ENCODE data around the gene PALMD. TPM values are rescaled to one million over a fixed set of nuclear protein-coding genes. Genes with fewer than 3 reads are reported as not detected.

Gene PALMD
- total RNA-seq, 1 donor from 2014 or later = 5.9 TPM

DNA sequence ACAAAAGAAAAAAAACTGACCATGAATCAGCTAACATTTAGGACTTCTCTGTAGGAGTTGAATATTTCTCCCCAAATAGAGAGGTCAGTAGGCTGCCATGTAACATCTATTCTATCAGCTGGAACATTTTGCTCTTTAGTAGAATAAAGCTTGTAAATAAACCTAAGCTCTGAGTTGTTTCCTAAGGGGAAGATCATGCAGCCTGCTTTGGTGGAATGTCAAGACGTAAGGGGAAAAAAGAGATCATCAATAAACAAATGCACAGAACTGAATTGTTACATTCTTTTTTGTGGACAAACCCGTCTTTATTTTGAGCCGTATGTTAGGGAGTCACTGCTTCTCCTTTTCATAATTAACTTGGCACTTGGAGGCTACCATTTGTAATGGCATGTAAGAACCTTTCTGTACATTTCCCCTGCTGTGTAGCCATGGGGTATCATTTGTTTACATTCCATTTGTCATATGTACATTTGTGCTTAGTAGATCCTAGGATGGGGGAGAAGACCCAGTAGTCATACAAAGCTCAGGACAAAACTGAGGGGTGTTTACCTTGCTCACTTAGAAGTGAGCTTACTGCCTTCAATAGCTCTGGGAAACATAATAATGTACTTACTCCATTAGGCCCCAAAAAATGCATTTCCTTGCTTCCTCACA, 10.8 kb upstream of the PALMD start:
- no peak for DNase-seq (ENCODE audit: low spot score)

DNA sequence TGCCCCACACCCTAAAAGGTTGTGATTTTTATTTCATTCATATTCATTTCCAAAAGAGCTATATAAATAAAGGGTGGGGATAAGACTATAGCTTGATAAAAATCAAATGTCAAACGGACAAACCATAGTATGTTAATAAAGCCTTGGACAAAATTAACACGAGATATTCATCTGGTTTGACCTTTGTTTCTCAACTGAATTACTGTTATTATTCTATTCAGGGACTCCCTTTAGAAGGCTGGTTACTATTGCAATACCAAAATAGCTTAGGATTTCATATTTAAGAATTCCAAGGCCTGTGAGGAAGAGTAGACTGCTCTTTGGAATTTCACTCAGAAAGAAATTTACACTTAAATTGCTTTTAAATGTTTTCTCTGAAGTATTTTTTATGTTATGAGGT, 10.2 kb upstream of the PALMD start:
- DNase-seq (ENCODE audit: low spot score) = no peak

DNA sequence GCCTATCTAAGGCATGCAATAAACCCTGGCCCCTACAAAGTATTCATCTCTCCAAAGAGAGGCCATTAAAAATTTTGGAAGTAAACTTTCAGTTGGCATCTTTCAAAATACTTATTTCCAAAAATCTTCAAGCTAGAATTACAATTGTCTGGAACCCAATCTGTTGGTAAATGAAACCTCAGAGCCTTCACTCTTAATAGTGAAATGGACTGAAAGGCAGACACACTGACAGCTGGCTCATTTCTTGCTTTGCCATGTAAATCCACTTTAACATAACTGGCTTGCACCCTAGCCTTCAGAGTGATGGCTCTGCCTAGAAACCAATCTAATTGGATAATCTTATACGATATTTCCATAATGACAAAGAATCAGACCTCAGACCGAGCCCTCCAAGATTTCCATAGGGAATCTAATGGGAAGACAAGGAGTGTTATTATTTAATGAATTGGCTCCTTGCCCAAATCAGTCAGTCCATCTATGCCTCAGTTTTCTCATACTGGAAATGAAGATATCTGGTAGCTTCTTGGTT, 9.2 kb upstream of the PALMD start:
- DNase-seq (ENCODE audit: low spot score) = no peak

DNA sequence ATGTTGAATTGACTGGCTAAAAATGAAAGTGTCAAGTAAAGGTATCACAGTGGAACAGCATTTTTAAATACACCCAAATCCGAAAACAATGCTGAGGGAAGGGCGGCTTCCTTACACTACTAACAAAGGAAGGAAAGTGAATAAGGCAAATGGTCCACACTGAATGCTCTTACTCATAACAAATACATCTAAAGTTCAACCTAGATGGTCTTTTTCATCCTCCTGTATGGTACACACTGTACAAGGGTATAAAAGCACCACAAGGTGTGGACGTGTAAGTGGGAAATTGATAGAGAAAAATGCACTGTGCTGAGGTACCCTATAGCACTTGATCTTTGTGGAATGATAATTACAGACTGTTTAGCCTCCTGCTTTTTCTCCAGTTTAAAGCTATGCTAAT, 7.1 kb upstream of the PALMD start:
- no peak for DNase-seq (ENCODE audit: low spot score)

DNA sequence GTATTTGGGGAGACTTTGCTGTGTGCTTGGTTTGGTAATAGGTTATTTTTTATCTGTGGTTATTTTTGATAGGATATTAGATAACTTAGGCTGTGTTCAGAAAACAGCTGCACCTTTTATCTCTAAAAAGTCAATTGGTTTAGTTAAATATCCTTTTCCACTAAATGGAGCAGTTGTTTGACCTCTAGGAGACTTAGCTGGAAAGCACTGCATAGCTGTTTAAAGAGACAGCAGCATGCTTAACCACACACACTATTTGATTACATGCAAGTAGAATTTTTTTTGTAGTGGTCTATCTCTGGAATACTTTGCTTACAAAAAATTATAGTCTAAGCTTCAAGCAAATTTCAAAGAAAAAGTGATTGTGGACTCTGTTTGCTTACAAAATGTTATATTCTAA, 6.5 kb upstream of the PALMD start:
- DNase-seq (ENCODE audit: low spot score) = no peak

DNA sequence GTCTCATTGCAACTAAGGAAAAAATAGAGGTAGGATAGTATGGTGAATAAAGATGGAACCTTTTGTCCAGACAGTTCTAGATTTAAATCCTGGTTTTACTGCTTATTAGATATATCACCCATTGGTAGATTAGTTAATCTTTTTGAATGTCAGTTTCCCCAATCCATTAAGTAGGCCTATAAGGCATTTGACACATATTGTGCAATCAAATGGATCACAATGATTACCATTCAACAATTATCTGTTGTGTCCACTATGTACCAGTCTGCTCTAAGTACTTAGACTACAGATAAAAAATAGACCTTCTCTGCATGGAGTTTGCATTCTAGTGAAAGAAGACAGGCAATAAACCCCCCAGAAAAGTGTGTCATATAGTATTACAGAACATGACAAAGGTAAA, 6.0 kb upstream of the PALMD start:
- DNase-seq (ENCODE audit: low spot score) = no peak

DNA sequence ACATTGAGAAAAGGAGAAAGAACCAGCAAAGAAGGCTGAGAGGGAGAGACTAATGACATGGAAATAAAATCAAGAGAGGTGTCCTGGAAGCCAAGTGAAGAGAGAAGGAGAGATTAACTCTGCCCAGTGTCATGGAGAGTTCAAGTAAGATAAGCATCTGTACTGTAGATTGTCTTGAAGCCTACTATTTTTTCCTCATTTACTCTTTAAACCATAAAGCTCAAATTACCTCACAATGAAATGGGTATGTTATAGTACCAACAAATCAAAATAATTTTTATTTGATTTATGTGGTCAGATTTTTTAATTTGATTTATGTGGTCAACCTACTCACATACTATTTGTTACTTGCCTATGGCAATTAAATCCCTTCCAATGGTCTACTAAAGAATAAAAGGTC, 5.2 kb upstream of the PALMD start:
- DNase-seq (ENCODE audit: low spot score) = no peak

DNA sequence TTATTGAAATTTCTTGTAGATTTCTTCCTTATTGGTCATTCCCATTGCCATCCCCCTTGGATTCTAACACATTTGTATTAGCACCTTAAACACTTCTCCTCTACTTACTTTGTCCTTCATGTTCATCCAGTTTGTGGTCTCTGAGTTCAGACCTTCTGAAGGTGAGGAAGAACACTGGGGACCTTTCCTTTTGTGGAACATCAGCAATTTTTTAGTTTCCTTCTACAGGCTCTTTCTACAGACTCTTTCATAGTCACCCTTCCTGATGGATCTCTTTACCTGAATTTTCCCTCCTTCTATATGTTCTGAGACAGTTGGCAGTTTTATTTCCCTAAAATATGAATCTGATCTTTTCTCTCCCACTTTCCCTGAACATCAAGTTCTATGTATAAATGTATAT, 4.4 kb upstream of the PALMD start:
- no peak for DNase-seq (ENCODE audit: low spot score)

DNA sequence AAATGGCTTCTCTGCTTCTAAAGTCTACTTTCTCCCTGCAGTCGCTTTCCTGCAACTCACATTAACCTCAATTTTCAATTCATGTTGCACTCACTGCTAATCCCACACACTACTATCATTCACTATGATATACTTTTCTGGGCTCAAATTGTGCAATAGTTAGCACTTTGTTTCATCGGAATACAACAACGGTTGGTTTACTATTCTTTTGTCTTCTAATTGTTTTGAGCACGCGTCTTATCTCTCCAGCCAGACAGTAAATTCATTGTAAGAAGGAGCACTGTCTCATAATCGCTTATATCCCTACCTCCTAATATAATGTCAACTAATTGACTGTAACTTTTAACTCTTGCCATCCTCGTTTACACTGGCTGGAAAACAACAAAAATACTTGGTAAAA, 3.9 kb upstream of the PALMD start:
- DNase-seq (ENCODE audit: low spot score) = no peak

DNA sequence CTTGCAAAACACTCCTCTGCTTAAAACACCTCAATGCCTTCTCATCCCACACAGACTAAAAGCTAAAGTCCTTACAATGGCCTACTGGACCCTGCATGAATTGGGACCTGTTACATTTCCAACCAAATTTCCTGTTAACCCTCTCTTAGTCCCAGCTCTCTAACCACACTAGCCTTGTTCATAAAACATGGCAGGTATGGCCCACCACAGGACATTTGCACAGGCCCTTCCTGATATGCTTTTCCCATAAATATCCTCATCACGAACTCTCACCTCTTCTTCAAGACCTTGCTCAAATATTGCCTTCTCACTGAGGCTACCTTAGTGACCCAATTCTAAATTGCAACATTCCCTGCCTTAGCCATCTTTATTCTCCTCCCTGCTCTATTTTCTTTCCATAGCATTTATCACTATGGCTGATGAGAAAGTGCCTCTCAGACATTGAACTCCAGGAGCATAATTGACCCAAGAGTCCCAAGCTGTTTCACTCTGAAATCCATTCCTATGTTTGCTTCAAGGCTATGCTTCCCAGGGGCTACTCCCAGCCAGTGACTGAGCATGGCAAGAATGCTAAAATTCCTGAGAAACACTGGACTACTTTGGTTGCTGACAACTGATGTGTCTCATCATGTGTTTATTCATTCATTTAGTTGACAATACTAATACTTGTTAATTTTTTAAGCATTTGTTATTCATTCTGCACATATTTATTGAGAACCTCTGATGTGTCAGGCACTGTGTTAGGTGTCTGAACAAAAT, 2.7 kb upstream of the PALMD start:
- no peak for DNase-seq (ENCODE audit: low spot score)

DNA sequence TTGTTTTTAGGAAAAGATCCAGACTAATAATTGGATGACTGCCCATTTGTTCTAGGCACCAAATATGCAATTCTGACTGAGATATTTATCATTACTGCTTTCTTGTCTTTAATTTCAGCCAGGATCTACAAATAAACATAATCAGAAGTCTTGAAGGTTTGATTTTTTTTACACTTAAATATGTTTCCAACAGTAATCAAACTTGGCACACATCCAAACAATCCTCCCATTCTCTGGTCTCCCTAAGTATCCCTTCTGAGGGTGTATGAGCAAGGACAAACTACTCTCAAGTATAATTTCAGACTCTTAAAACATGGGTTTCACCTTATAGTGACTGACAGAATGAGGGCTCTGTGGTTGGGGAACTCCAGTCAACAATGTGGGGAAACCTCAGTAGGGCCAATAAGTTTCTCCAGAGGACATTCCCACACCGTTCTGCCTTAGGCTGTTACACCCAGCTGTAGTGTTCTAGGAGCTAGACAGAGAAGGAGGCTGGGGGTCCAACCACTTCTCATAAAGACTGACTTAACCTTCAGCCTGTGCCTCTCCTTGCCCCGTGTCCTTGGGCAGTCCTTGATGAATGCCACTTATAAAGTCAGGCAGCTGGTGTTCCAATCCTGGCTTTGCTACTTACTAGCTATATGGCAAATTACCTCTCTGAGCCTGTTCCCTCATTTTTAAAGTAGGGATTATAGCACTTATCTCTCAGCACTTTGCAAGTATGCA, 1.5 kb upstream of the PALMD start:
- no peak for DNase-seq (ENCODE audit: low spot score)

DNA sequence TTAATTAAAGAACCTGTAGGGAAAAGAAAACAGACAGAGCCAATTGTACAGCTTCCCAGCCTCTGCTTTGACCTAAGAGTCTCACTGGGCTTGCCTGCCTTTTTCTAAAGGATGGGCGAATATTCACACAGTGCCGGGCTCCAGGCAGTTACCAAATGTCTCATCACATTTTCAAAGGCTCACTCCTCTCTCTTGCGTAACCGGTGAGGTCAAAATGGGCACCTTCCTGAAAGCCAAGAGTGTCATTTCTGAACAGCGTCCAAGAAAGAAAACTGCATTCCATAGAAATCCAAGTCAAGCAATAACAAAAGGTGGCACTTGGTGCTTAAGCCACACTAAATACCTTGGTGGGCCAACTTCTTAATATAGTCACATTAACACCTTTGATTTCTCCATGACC, 710 bp upstream of the PALMD start:
- peak; percentile 61 for DNase-seq (ENCODE audit: low spot score)

DNA sequence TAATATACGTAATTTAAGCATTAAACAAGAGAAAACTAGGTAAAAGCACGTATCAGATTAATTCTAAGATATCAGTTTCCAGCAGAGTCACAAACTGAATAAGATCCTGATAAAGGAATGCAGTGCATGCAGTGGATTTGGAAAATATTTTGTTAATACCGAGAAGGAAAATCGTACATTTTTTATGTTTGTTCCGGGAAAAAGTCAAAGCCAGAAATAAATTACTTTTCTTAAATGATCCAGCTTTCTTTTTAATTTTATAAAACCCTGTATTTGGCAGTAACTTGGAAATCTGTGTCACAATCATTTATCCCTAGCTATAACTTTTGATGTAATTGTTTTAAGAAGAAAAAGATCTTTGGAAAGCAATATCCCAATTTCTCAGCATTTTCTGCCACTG, 955 bp downstream of the PALMD start:
- no peak for DNase-seq (ENCODE audit: low spot score)

DNA sequence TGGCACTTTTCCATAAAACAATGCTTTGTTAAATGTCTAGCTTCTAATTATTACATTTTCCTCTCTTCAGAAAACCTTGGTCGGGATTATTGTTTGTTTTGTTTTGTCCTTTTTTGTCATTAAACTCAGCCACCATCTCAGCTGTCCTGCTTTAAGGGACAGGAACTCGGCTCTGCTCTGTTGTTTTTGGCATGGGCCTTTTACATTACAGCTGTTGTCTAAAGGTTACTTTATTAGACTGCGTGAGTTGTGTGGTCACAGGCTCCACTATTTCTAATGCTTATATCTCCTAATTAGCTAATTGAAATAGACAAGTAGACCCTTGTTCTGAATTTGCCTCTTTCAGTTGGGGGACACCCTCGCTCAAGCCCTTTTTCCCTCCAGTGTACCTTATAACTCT, 1.6 kb downstream of the PALMD start:
- no peak for DNase-seq (ENCODE audit: low spot score)

DNA sequence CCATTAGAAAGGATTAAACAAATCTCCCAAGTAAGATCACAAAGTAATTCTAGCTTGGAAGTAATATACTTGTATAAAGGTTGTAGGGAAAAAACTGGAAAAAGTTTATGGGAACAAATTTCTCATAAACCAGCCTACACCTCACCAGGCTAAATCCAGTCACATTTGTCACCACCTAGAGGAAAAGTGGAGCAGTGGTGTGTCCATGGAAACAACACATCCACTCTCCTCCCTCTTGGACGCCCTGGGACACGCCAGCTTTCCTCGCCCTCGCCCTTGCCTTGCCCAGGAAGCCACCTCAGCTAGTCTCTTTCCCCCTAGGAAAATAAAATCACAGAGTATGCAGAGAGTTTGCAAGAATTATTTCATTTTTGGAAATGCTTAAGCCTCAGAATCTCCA, 2.2 kb downstream of the PALMD start:
- DNase-seq (ENCODE audit: low spot score) = no peak

DNA sequence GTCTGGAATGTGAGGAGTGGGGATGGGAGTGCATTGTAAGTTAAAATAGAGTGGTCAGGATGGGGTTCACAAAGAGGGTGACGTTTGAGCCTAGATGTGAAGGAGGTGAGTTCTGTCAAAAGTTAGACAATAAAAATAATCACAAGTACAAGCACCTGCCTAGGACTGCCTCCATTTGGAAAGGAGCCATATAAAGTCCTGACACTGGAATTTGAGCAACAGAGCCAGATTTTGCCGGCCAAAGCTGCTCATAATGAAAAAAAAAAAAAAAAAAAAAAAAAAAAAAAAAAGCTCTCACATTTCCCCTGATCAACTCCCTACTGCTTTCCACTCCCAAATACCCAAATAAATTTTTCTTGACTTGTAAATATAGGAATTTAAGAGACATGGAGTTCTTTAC, 4.1 kb downstream of the PALMD start:
- DNase-seq (ENCODE audit: low spot score) = no peak

DNA sequence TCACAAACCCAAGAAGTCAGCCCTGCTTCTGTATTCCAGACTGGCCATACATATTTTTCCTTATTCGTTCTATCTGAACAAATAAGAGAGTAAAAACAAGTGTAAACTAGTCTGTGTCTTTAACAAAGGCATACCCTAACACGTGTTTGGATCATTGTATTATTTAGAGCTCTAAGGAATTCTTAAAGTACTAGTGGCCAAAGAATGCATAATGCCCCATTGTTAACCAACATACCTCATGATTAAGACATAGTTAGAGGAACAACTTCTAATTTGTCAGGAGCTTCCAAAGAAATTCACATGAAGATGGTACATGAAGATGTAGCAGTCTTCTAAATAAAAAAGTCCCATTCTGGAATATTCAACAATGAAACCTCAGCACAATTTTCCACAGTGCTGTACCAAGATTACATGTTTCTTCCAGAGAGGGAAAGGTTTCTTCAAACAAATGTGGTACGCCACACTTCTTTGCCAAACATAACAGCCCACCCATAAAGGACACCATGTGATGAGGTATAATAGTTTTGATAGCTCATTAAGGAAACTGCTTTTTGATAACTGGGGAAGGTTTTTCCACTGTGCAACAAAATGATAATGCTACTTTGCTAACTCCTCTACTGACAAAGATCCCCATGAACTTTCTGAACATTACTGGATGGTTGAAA, 5.0 kb downstream of the PALMD start:
- no peak for DNase-seq (ENCODE audit: low spot score)

DNA sequence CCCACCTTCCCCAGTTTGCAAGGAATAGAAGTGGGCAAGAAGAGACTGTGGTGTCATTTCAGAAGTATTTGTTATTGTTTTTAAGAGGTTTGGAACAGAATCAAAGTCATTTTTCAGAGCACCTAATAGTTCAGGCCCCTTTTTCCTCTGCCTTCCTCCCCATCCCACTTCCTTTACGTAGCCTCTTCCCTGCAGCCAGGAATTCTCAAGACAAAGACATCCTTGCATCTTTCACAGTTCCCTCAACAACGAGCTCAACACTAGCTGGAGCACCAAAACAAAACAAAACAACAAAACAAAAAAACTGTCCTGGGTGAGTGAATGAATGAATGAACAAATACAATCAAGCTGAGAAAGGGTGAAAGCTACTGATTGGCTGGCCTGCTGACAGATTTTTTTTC, 7.0 kb downstream of the PALMD start:
- DNase-seq (ENCODE audit: low spot score) = no peak

DNA sequence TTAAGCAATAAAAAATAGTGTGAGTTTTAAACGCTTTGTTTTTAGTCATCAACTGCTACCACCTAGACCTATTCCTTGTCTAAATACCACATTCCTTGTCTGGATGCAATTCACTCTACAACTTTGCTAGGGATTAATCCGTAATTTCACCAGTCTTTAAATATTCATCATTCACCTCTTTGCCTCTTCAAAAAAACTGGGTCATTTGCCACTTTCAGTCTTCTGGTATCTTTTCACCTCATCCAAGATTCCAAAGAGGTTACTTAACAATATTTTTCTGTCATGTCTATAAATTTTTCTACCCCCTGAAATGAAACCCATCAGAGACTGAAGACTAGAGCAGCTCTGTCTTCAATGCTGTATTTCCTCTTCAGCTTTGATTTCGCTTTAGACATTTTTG, 9.5 kb downstream of the PALMD start:
- DNase-seq (ENCODE audit: low spot score) = no peak

DNA sequence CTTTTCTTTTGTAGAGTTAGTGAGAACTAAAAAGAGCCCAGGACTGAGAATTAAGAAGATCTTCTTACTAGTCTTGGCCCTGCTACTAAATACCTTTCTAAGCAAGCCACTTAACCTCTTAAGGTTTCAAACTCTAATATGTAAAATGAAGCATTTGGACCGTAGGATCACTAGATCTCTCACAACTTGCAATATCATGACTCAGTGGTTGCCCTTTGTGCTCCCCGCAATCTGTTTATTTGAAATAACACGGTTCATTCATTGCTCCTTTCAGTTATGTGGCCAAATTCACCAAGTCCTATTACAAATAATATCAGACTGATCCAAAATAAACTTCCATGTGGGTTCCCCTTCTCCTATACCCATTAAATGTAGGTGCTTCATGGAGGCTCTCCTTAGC, 10.8 kb downstream of the PALMD start:
- no peak for DNase-seq (ENCODE audit: low spot score)

DNA sequence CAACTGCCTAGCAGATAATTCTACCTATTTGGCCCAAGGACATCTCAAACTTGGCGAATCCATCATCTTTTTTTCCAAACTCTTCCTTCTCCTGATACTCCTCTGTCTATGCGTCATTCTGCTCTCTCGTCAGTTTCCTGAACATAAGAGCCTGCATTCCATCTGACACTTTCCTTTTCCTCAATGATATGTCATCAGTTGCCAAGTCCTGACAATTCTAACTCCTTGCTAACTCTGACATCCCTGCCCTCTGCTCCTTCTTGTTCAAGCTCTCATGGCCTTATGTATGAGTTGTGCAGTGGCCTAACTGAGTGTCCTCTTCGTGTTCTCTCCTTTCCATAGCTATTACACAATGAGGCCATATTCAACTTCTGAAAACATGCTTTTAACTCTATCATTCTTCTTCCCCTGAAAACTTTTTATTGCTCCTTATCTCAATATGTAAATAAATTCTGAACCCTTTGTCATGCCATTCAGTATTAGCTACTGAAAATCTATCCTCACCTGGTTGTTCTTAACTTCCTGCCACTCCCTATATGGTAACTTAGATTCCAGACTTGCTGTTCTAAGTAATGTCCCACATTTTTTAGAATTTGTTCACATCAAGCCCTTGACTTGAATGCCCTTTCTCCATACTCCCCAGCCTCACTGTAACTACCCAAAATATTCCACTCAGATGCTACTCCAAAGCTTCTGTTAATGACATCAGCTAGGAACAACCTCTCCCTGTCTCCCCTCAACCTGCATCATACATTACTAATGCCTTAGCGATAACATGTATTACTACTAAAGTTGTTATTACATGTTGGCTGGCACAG, 11.5 kb downstream of the PALMD start:
- DNase-seq (ENCODE audit: low spot score) = no peak

DNA sequence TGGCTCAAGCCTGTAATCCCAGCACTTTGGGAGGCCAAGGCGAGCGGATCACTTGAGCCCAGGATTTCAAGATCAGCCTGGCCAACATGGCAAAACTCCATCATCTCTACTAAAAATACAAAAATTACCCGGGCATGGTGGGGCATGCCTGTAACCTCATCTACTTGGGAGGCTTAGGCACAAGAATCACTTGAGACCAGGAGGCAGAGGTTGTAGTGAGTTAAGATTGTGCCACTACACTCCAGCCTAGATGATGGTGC, 12.0 kb downstream of the PALMD start:
- no peak for DNase-seq (ENCODE audit: low spot score)
